Erythroblast (primary cell): ENCODE measurements around the gene SLITRK3.

Experiments used
- DNase-seq, 2 experiments: peaks; one replicate each; lab custom pipeline; 2025; lab: John Stamatoyannopoulos, UW
- GATA1 ChIP-seq: IDR thresholded peaks from 2 replicates; pipeline ENCODE4 v1.6.1; 2011; ENCODE audit warnings: low read depth, mild to moderate bottlenecking, control low read depth, low read length, moderate library complexity
- POLR2A ChIP-seq: IDR thresholded peaks from 2 replicates; pipeline ENCODE4 v1.6.1; 2011; ENCODE audit warnings: mild to moderate bottlenecking, low read length

SLITRK3 gene, protein sequence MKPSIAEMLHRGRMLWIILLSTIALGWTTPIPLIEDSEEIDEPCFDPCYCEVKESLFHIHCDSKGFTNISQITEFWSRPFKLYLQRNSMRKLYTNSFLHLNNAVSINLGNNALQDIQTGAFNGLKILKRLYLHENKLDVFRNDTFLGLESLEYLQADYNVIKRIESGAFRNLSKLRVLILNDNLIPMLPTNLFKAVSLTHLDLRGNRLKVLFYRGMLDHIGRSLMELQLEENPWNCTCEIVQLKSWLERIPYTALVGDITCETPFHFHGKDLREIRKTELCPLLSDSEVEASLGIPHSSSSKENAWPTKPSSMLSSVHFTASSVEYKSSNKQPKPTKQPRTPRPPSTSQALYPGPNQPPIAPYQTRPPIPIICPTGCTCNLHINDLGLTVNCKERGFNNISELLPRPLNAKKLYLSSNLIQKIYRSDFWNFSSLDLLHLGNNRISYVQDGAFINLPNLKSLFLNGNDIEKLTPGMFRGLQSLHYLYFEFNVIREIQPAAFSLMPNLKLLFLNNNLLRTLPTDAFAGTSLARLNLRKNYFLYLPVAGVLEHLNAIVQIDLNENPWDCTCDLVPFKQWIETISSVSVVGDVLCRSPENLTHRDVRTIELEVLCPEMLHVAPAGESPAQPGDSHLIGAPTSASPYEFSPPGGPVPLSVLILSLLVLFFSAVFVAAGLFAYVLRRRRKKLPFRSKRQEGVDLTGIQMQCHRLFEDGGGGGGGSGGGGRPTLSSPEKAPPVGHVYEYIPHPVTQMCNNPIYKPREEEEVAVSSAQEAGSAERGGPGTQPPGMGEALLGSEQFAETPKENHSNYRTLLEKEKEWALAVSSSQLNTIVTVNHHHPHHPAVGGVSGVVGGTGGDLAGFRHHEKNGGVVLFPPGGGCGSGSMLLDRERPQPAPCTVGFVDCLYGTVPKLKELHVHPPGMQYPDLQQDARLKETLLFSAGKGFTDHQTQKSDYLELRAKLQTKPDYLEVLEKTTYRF

DNA sequence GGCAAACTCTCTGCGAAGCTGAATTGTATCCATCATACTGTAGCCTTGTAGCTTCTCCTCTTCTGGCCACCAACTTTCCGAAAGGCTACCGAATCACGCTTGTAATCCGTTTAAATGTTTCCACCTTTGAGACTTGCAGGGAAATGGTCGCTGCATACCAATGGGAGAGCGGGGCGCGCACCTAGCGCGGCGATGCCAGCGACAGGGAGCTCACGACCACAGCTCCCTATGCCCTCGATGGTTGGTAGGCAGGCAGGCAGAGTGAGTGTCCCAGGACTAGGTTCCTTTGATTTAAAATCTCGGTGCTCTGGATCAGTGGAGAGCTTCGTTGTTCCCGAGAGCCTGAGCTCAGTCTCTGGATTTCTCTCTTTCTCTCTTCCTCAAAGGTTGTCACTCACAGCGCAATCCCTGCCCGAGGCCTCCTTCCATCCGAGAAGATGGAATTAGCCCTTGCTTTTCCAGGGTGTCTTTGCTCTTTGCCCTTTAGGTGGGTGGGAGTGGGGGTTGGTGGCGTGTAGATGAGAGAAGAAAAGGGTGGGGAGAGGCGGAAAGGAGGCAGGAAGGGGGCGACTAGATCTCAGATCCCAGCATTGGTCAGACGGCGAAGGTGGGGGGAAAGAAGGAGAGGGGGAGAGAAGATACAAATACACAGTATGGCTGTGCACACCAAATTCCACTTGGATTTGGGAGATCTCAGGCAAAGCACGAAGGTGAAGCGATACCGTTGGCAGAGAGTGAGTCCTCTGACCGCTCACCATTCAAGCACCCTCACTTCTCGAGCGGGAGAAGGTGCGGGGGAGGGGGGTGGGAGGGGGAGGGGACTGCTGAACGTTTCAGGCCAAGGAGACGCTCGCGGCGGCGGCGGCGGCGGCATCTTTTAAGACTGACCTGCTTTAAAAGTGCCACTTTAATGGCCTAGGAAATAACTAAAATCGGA lies at the start of gene SLITRK3:
Gene SLITRK3, minus strand, starts transcription at position 745 of the 937 bp plus-strand sequence. CDS start 5,554 bp downstream, outside the sequence.
- no peak for DNase-seq
- TF ChIP-seq POLR2A: no peak
- TF ChIP-seq GATA1: no peak

DNA sequence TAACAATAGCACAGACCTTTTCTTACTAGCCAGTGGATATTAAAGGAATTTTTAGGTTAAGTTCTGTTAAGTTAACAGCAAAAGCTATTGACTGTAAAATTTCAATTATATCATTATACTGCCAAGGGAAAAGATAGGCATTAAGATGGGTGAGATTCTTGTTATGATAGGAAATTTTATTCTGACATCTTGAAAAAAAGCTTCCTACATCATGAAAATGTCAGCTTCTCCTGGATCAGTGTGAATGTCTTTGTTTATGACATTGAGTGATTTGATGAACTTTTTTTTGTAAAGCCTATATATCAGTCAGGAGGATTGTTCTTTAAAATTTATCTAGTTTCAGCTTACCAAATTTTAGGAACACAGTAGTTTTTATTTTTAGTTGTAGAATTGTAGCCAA lies 47.4 kb upstream of the SLITRK3 start:
- TF ChIP-seq GATA1: no peak
- TF ChIP-seq POLR2A: no peak
- no peak for DNase-seq

DNA sequence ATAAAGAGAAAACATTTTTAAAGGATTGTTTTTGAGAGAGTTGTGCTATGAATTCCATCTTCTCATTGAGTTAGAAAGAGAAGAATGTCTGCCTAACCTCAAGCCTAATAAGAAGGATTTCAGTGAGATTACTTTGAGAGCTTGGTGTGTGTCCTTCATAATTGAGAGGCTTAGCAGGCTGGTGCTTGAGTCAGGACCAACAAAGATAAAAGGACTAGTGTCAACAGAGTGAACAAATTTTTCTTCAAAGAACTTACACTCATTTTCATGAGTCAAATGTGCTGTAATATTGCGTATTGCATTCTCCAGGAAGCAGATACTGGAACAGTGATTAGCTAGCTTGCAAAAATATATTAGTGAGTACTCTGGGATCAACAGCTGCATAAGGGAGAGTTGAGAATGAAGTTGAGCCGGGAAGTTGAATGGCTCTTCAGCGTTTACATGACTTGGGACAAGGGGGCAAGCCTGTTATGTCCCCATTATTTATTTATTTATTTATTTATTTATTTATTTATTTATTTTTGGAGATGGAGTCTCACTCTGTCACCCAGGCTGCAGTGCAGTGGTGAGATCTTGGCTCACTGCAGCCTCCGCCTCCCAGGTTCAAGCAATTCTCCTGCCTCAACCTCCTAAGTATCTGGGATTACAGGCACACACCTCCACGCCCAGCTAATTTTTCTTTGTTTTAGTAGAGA lies 37.5 kb upstream of the SLITRK3 start:
- TF ChIP-seq GATA1 (no peak), POLR2A (no peak)
- DNase-seq: no peak

DNA sequence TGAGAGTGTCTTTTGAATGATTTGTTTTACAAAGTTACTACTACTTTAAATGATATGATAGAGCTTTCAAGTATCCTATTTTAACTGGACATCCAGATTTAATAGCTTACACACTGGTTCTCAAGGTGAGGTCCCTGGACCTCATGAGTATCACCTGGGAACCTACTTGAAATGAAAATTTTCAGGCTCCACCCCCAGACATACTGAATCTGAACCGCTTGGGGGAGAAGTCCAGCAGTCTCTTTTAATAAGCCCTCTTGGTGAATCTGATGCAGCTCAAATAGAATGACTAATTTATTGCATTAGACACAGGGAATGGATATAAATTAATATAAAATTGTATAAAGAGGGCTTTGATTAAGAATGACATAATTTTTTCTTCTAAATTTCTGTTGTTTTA lies 29.4 kb upstream of the SLITRK3 start:
- no peak for DNase-seq
- TF ChIP-seq GATA1 (no peak), POLR2A (no peak)

DNA sequence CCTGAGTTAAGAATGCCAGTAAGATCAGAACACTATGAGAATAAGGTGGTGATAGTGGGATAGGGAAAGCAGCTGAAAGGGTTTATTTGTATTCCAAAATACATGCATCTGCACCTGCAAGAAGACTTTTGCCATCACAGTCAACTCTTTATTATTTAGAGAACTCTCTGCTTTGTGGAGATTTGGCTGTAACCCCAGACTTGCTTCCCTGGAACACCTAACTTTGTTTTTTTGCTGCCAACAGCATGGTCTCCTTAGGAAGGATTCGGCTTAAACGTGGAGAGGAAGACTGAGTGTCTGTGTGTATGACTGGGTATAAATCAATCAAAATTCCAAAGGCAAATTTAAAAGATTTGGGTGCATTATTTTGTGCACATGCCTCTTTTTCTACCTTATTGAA lies 21.6 kb upstream of the SLITRK3 start:
- TF ChIP-seq POLR2A: no peak
- no peak for TF ChIP-seq GATA1

DNA sequence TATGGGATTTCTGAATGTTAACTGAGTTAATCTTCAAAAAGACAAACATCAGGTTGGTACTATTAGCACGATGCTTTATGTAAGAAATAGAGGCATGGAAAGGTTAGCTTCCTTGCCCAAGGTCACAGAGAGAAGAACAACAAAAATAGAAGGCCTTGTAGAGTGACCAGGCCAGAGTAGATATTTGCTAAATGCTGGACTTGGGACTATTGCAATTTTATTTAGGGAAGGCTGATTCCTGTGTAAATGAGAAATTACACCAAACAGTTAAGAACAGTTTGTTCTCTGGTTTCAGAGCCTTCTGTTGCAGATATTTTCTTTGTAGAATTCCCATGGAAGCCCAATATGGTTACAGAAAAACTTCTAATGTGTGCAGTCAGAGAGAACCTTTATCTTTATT lies 16.4 kb upstream of the SLITRK3 start:
- DNase-seq: no peak
- no peak for TF ChIP-seq POLR2A
- TF ChIP-seq GATA1: no peak

More for the DNA sequence above, 21.6 kb upstream of the SLITRK3 start:
- no peak for DNase-seq

DNA sequence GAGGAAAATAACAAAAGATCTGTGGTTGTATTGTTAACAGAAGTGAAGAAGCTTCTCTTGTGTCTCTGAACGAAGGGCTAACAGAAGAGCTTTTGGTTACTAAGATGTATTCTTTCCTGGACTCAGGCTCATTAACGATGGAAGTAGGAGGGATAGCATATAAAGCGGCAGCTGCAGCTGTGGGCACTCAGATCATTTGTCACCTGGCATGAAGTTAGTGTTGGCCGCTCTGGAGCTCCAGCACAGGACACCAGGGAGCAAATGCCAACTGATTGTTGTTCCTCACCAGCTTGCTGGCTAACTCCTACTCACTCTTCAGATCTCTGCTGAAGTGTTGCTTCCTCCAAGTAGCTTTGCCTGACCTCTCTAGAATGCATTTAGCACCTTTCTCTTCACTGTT lies 15.5 kb upstream of the SLITRK3 start:
- no peak for TF ChIP-seq POLR2A
- no peak for TF ChIP-seq GATA1
- DNase-seq: no peak

DNA sequence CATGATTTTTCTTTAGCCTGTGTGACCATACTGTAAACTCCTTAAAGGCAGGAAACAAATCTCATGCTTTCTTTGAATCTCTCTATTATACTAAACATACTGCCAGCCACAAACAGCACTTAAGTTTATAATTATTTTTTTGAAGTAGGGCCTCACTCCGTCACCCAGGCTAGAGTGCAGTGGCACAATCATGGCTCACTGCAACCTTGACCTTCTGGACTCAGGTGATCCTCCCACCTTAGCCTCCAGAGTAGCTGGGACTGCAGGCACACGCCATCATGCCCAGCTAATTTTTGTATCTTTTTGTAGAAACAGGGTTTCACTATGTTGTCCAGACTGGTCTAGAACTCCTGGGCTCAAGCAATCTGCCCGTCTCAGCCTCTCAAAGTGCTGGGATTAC lies 14.5 kb upstream of the SLITRK3 start:
- no peak for TF ChIP-seq GATA1
- no peak for TF ChIP-seq POLR2A
- DNase-seq: no peak

DNA sequence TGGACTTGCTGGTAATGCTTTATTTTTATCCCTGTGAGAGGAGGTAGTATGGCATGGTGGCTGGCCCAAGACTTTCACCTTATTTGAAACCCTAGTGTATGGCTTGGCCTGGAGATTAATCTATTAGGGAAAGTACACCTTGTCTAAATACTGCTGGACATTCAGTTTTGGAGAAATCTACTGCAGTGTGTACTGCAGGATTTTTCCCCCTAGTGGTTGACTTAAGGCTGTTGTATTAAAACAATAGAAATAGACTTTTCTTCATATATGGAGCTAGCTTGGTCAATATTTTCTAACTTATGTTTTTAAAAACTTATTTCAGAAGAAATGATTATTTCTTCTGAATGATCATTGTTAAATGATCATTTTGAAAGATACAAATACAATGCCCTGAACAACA lies 13.9 kb upstream of the SLITRK3 start:
- no peak for TF ChIP-seq POLR2A
- TF ChIP-seq GATA1: no peak
- no peak for DNase-seq

DNA sequence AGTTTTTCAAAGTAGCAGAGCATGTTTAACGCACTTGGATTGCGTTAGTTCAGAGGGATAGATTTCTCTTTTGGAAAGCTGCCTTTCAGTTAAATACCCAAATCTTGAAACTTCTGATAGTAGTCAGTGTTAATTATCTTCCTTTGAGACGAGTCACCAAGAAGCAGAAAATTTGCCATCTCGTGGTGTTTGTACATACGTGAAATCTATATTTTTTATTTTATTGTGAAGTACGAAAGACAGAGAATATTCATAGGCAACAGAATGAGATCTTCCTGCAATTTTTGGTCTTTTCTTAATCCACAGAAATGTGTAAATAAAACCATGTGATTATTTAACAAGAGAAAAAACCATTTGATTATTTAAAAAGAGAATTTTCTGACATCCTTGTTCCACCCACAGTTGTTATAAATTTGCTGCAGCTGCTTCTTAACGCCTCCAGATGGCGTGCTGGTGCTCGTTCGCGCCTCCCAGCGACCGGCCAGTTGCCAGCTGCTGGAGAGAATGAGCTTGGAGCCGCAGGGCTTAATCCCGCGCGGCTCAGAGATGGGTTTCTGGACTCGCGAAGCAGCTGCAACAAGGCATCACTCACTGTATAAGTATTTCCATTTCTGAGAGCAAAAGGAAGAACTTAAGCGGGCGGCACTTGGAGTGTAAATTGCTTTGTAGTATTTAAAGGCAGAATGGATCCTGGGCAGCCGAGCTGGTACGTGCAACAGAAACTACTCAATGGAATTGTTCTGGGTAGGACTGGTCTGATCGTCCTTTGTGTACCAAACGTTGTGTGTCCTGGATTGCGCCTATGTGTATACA lies 10.5 kb upstream of the SLITRK3 start:
- peak; percentile 55 to 64 for DNase-seq
- TF ChIP-seq GATA1 (no peak), POLR2A (no peak)

DNA sequence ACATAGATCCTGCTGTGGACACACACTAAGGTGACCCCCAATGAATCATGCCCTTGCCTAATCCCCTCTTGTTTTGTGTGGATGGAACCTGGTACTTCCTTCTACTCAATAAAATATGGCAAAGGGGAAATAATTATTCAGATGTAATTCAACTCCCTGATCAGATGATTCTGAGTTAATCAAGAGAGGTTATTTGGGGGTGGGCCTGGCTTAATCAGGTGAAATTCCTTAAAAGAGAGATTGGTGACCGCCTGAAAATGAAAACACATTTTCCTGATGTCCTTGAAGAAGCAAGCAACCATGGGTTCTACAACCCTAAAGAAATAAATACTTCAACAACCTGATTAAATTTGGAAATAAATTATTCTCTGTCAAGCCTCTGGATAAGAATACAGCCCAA lies 8.3 kb upstream of the SLITRK3 start:
- TF ChIP-seq GATA1: no peak

DNA sequence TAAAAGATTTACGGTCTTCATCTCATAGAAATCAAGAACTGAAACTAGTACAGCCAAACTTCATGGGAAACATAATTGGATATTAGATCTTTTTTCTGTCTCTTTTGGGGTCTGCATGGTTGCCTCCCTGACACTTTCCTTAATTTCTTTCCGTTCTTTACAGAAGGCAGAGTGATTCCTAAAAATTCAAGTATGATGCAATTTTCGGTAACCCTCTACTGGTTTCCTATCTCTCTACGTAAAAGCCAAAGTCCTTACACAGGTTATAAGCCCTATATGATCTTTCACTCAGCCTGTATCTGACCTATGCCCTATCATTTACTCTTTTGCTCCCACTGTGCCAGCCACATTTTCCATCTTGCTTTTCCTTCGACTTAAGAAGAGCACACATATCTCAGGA lies 6.8 kb upstream of the SLITRK3 start:
- no peak for DNase-seq
- no peak for TF ChIP-seq GATA1
- no peak for TF ChIP-seq POLR2A

More for the DNA sequence above, 8.3 kb upstream of the SLITRK3 start:
- DNase-seq: no peak
